HUDEP-2 (cell line): ENCODE data around the gene IL1RAPL2.
"Not testable (repeated sequence)": the region's sequence is repeated elsewhere in the genome, so short reads cannot be mapped to it uniquely, and the experiment has no call there.

ENCODE experiments used
- DNase-seq, 76 experiments: peaks; one replicate each; lab custom pipeline; 2025; ENCODE audit not compliant: unreplicated experiment in 76 of 76; lab: John Stamatoyannopoulos, UW

The IL1RAPL2 gene

GRCh38 chrX:104565791-104566680, at the start of gene IL1RAPL2:
IL1RAPL2 (plus strand) TSS chrX:104566199.
- peak in 10 of 76 experiments; percentile 0 to 3 (median 0) for DNase-seq

GRCh38 chrX:104522386-104522785, 43.6 kb upstream of the IL1RAPL2 start:
- no peak for DNase-seq

GRCh38 chrX:104523858-104524257, 42.1 kb upstream of the IL1RAPL2 start:
- no peak for DNase-seq

GRCh38 chrX:104539081-104539480, 26.9 kb upstream of the IL1RAPL2 start:
- no peak for DNase-seq

- not testable (repeated sequence) for DNase-seq
These were observed 23.6 kb upstream of the IL1RAPL2 start for GRCh38 chrX:104542447-104542846.

GRCh38 chrX:104564335-104564734, 1.7 kb upstream of the IL1RAPL2 start:
- no peak for DNase-seq

- no peak for DNase-seq
These were observed 887 bp upstream of the IL1RAPL2 start for GRCh38 chrX:104564921-104565703.

- DNase-seq, result no peak
These were observed 892 bp downstream of the IL1RAPL2 start for GRCh38 chrX:104566681-104567501.

- DNase-seq, result no peak
These were observed 1.5 kb downstream of the IL1RAPL2 start for GRCh38 chrX:104567506-104567905.

- DNase-seq, result no peak
These were observed 2.4 kb downstream of the IL1RAPL2 start for GRCh38 chrX:104568304-104568915.

- DNase-seq, result no peak
These were observed 52.3 kb downstream of the IL1RAPL2 start for GRCh38 chrX:104618106-104618895.

- no peak for DNase-seq
These were observed 55.8 kb downstream of the IL1RAPL2 start for GRCh38 chrX:104621781-104622180.

GRCh38 chrX:104641176-104641575, 75.2 kb downstream of the IL1RAPL2 start:
- no peak for DNase-seq

- no peak for DNase-seq
These were observed 81.1 kb downstream of the IL1RAPL2 start for GRCh38 chrX:104647084-104647483.

- DNase-seq, result no peak
These were observed 93.2 kb downstream of the IL1RAPL2 start for GRCh38 chrX:104659005-104659744.

- no peak for DNase-seq
These were observed 94.1 kb downstream of the IL1RAPL2 start for GRCh38 chrX:104660092-104660491.

GRCh38 chrX:104662694-104663093, 96.7 kb downstream of the IL1RAPL2 start:
- no peak for DNase-seq

GRCh38 chrX:104665691-104666090, 99.7 kb downstream of the IL1RAPL2 start:
- DNase-seq, result no peak

GRCh38 chrX:104668550-104668949, 102.6 kb downstream of the IL1RAPL2 start:
- no peak for DNase-seq
